Measurements from ENCODE around the gene CHRND. TPM values are rescaled to one million over a fixed set of nuclear protein-coding genes. Genes with fewer than 3 reads are reported as not detected.
A peak's percentile ranks its signal among the peaks of the same experiment; 100 is the strongest.

Gene CHRND
- total and polyA plus RNA-seq, 4 experiments from 2014 or later: not detected

- POLR2A ChIA-PET (ENCODE audit: partially characterized antibody): no interaction called here
- CTCF ChIA-PET (ENCODE audit: partially characterized antibody): no interaction called here
- Histone ChIP-seq H3K36me3 (ENCODE audit: insufficient read depth, low read length) (peaks cover 31% of the 10 kb centered on the region), H3K4me1 (ENCODE audit: insufficient read depth, low read length) (no peaks in the 10 kb centered on the region), H3K27ac (ENCODE audit: low read depth, low read length) (no peak overlapping the region), H3K27me3 (ENCODE audit: insufficient read depth, low read length) (no peaks in the 10 kb centered on the region), H3K4me3 (ENCODE audit: low read length in 2 of 2) (no peak overlapping the region), H3K9me3 (ENCODE audit: control insufficient read depth in 1 of 2, low read length in 2 of 2) (no peaks in the 10 kb centered on the region)
- no peaks in the 10 kb centered on the region for H3K9me3 Mint-ChIP-seq
- peaks cover 0 to 4% (median 0%) of the 10 kb centered on the region in 4 donors for H3K4me1 Mint-ChIP-seq
- intact Hi-C loops (cut with micrococcal nuclease): no loop called here
- DNase-seq: no peak
- peaks cover 51 to 73% of the 10 kb centered on the region in 2 donors for H3K36me3 Mint-ChIP-seq
- H3K27ac Mint-ChIP-seq: peak overlapping the region in 1 of 7 donors; percentile 46
- H3K27me3 Mint-ChIP-seq: no peaks in the 10 kb centered on the region
- H3K4me3 Mint-ChIP-seq: no peak overlapping the region
Measured at GRCh38 chr2:232574674-232575403, 48.9 kb downstream of the CHRND start.

GRCh38 chr2:232575404-232575746 is 49.4 kb downstream of the CHRND start:
- POLR2A ChIA-PET (ENCODE audit: partially characterized antibody): no interaction called here
- no peaks in the 10 kb centered on the region for H3K9me3 Mint-ChIP-seq
- H3K4me1 ChIP-seq (ENCODE audit: insufficient read depth, low read length): no peaks in the 10 kb centered on the region
- intact Hi-C loops (cut with micrococcal nuclease): no loop called here
- H3K27me3 Mint-ChIP-seq: no peaks in the 10 kb centered on the region
- no peaks in the 10 kb centered on the region for H3K9me3 ChIP-seq (ENCODE audit: control insufficient read depth in 1 of 2, low read length in 2 of 2)
- H3K4me1 Mint-ChIP-seq: peaks cover 0 to 2% (median 0%) of the 10 kb centered on the region in 4 donors
- H3K27ac Mint-ChIP-seq: no peak overlapping the region
- no peaks in the 10 kb centered on the region for H3K27me3 ChIP-seq (ENCODE audit: insufficient read depth, low read length)
- DNase-seq: no peak
- H3K36me3 Mint-ChIP-seq: peaks cover 51 to 71% of the 10 kb centered on the region in 2 donors
- peaks cover 28% of the 10 kb centered on the region for H3K36me3 ChIP-seq (ENCODE audit: insufficient read depth, low read length)
- H3K27ac ChIP-seq (ENCODE audit: low read depth, low read length): no peak overlapping the region
- CTCF ChIA-PET (ENCODE audit: partially characterized antibody): no interaction called here
- H3K4me3 Mint-ChIP-seq: no peak overlapping the region
- no peak overlapping the region for H3K4me3 ChIP-seq (ENCODE audit: low read length in 2 of 2)

DNA sequence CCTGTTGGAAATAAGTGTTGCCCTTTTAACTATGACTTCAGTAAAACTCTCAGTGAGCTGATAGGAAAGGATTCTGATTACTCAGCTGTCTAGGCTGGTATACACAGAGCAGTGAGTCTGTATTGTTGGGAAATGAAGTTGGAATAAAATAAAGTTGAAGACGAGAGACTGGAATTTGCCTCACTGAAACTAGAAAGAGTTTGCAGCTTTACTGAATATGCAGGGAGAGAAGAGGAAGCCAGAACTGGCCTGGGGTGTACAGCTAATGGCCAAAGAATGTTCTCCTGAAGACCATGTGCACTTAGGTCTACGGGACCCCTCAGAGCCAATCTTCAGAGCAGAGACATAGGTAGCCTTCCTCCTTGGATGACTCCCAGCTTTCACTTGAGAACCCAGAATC is 51.0 kb downstream of the CHRND start:
- no peaks in the 10 kb centered on the region for H3K4me1 ChIP-seq (ENCODE audit: insufficient read depth, low read length)
- Mint-ChIP-seq H3K36me3 (peaks cover 51 to 71% of the 10 kb centered on the region in 2 donors), H3K9me3 (no peaks in the 10 kb centered on the region), H3K27ac (peak overlapping the region in 1 of 7 donors; percentile 25), H3K27me3 (no peaks in the 10 kb centered on the region), H3K4me3 (no peak overlapping the region), H3K4me1 (peaks cover 0 to 2% (median 0%) of the 10 kb centered on the region in 4 donors)
- H3K27me3 ChIP-seq (ENCODE audit: insufficient read depth, low read length): no peaks in the 10 kb centered on the region
- no peaks in the 10 kb centered on the region for H3K9me3 ChIP-seq (ENCODE audit: control insufficient read depth in 1 of 2, low read length in 2 of 2)
- CTCF ChIA-PET (ENCODE audit: partially characterized antibody): no interaction called here
- POLR2A ChIA-PET (ENCODE audit: partially characterized antibody): interaction anchor here (1.8 kb wide), 1 partner anchor 26 kb away, joined by 6 read pairs; the partner anchor contains the start of genes EIF4E2 and TIGD1
- peaks cover 31% of the 10 kb centered on the region for H3K36me3 ChIP-seq (ENCODE audit: insufficient read depth, low read length)
- H3K27ac ChIP-seq (ENCODE audit: low read depth, low read length): no peak overlapping the region
- no peak overlapping the region for H3K4me3 ChIP-seq (ENCODE audit: low read length in 2 of 2)
- intact Hi-C loops (cut with micrococcal nuclease): no loop called here
- DNase-seq: no peak

DNA sequence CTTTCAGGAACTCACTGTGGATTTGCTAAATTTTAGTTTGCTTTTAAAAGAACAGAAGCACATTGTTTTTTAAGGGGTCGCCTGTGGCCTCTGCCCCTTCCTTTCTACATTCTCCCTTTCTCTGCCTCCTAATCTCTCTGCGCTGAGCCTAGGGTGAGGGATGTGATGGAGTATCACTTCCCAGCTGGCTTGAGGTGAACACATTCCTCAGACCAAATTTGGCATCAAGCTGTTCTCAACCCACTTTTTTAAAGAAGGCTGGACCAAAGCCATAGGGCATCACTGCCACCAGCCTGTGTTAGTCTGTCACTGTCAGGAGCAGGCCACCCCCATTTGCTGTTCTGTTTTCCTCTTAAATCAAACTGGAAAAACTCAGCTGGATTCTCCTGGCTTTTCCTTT is 51.9 kb downstream of the CHRND start:
- ChIA-PET CTCF (ENCODE audit: partially characterized antibody) (interaction anchor here (1.5 kb wide), 1 partner anchor 9 kb away, joined by 3 read pairs; no protein-coding TSS in a partner anchor), POLR2A (ENCODE audit: partially characterized antibody) (interaction anchor here (1.8 kb wide), 1 partner anchor 27 kb away, joined by 6 read pairs; the partner anchor contains the start of genes EIF4E2 and TIGD1)
- peaks cover 0 to 2% (median 0%) of the 10 kb centered on the region in 8 donors for H3K9me3 Mint-ChIP-seq

GRCh38 chr2:232578626-232579025 is 52.7 kb downstream of the CHRND start:
- H3K4me1 ChIP-seq (ENCODE audit: insufficient read depth, low read length): no peaks in the 10 kb centered on the region
- H3K27ac ChIP-seq (ENCODE audit: low read depth, low read length): no peak overlapping the region
- Mint-ChIP-seq H3K36me3 (peaks cover 67 to 76% of the 10 kb centered on the region in 2 donors), H3K4me1 (peaks cover 0 to 2% (median 0%) of the 10 kb centered on the region in 4 donors), H3K27ac (no peak overlapping the region), H3K27me3 (no peaks in the 10 kb centered on the region), H3K9me3 (peaks cover 0 to 2% (median 0%) of the 10 kb centered on the region in 8 donors), H3K4me3 (no peak overlapping the region)
- no peak overlapping the region for H3K4me3 ChIP-seq (ENCODE audit: low read length in 2 of 2)
- H3K9me3 ChIP-seq (ENCODE audit: control insufficient read depth in 1 of 2, low read length in 2 of 2): no peaks in the 10 kb centered on the region
- ChIA-PET CTCF (ENCODE audit: partially characterized antibody) (interaction anchor here (1.5 kb wide), 1 partner anchor 8 kb away, joined by 3 read pairs; no protein-coding TSS in a partner anchor), POLR2A (ENCODE audit: partially characterized antibody) (no interaction called here)
- DNase-seq: no peak
- H3K36me3 ChIP-seq (ENCODE audit: insufficient read depth, low read length): peaks cover 23% of the 10 kb centered on the region
- H3K27me3 ChIP-seq (ENCODE audit: insufficient read depth, low read length): no peaks in the 10 kb centered on the region
- intact Hi-C loops (cut with micrococcal nuclease): no loop called here

More for the DNA sequence above, 51.9 kb downstream of the CHRND start:
- no peak for DNase-seq
- Histone ChIP-seq H3K4me1 (ENCODE audit: insufficient read depth, low read length) (no peaks in the 10 kb centered on the region), H3K9me3 (ENCODE audit: control insufficient read depth in 1 of 2, low read length in 2 of 2) (no peaks in the 10 kb centered on the region), H3K4me3 (ENCODE audit: low read length in 2 of 2) (no peak overlapping the region), H3K27ac (ENCODE audit: low read depth, low read length) (no peak overlapping the region), H3K27me3 (ENCODE audit: insufficient read depth, low read length) (no peaks in the 10 kb centered on the region), H3K36me3 (ENCODE audit: insufficient read depth, low read length) (peaks cover 29% of the 10 kb centered on the region)
- no peaks in the 10 kb centered on the region for H3K27me3 Mint-ChIP-seq
- peak overlapping the region in 1 of 7 donors; percentile 74 for H3K27ac Mint-ChIP-seq
- no peak overlapping the region for H3K4me3 Mint-ChIP-seq
- peaks cover 59 to 74% of the 10 kb centered on the region in 2 donors for H3K36me3 Mint-ChIP-seq
- H3K4me1 Mint-ChIP-seq: peaks cover 0 to 2% (median 0%) of the 10 kb centered on the region in 4 donors
- intact Hi-C loops (cut with micrococcal nuclease): no loop called here

GRCh38 chr2:232580648-232580981 is 54.7 kb downstream of the CHRND start:
- Histone ChIP-seq H3K9me3 (ENCODE audit: control insufficient read depth in 1 of 2, low read length in 2 of 2) (no peaks in the 10 kb centered on the region), H3K4me1 (ENCODE audit: insufficient read depth, low read length) (no peaks in the 10 kb centered on the region), H3K27me3 (ENCODE audit: insufficient read depth, low read length) (no peaks in the 10 kb centered on the region), H3K36me3 (ENCODE audit: insufficient read depth, low read length) (peaks cover 14% of the 10 kb centered on the region), H3K4me3 (ENCODE audit: low read length in 2 of 2) (no peak overlapping the region), H3K27ac (ENCODE audit: low read depth, low read length) (no peak overlapping the region)
- CTCF ChIA-PET (ENCODE audit: partially characterized antibody): no interaction called here
- intact Hi-C loops (cut with micrococcal nuclease): no loop called here
- DNase-seq: no peak
- Mint-ChIP-seq H3K36me3 (peaks cover 67 to 70% of the 10 kb centered on the region in 2 donors), H3K4me1 (peaks cover 0 to 2% (median 0%) of the 10 kb centered on the region in 4 donors), H3K27ac (peak overlapping the region in 1 of 7 donors; percentile 29), H3K27me3 (no peaks in the 10 kb centered on the region), H3K4me3 (no peak overlapping the region), H3K9me3 (peaks cover 0 to 2% (median 0%) of the 10 kb centered on the region in 8 donors)
- POLR2A ChIA-PET (ENCODE audit: partially characterized antibody): no interaction called here

- DNase-seq: no peak
- Mint-ChIP-seq H3K27me3 (no peaks in the 10 kb centered on the region), H3K4me1 (peaks cover 0 to 2% (median 0%) of the 10 kb centered on the region in 4 donors), H3K27ac (no peak overlapping the region), H3K36me3 (peaks cover 61 to 63% of the 10 kb centered on the region in 2 donors), H3K4me3 (no peak overlapping the region), H3K9me3 (peaks cover 0 to 2% (median 0%) of the 10 kb centered on the region in 8 donors)
- Histone ChIP-seq H3K27me3 (ENCODE audit: insufficient read depth, low read length) (no peaks in the 10 kb centered on the region), H3K9me3 (ENCODE audit: control insufficient read depth in 1 of 2, low read length in 2 of 2) (no peaks in the 10 kb centered on the region), H3K27ac (ENCODE audit: low read depth, low read length) (no peak overlapping the region), H3K4me3 (ENCODE audit: low read length in 2 of 2) (no peak overlapping the region), H3K36me3 (ENCODE audit: insufficient read depth, low read length) (peaks cover 14% of the 10 kb centered on the region), H3K4me1 (ENCODE audit: insufficient read depth, low read length) (no peaks in the 10 kb centered on the region)
- intact Hi-C loops (cut with micrococcal nuclease): no loop called here
- POLR2A ChIA-PET (ENCODE audit: partially characterized antibody): interaction anchor here (1.3 kb wide), 1 partner anchor 31 kb away, joined by 4 read pairs; the partner anchor contains the start of genes EIF4E2 and TIGD1
- CTCF ChIA-PET (ENCODE audit: partially characterized antibody): interaction anchor here (0.6 kb wide), 1 partner anchor 24 kb away, joined by 3 read pairs; no protein-coding TSS in a partner anchor
Measured at GRCh38 chr2:232581725-232582124, 55.8 kb downstream of the CHRND start.
